Cardiac fibroblast (primary cell): ENCODE measurements around the gene TTC28.
A peak's percentile ranks its signal among the peaks of the same experiment; 100 is the strongest.

Source experiments
- DNase-seq, 2 donors: peaks; one replicate each; pipeline versions ENCODE4 v3.0.0 to v3.0.0-alpha.2; 2010; ENCODE audit warnings: low read depth in 2 of 2
- H3K4me3 ChIP-seq, 2 donors: replicated peaks in 1 of 2; 1 replicate in 1 of 2; 2 replicates in 1 of 2; pipeline ENCODE4 v1.5.1; 2011; ENCODE audit warnings: low read depth in 2 of 2, low read length in 2 of 2, mild to moderate bottlenecking in 2 of 2, moderate library complexity in 1 of 2
- TF ChIP-seq, protein P1 (sequence below): IDR thresholded peaks from one replicate; pipeline ENCODE4 v1.5.1; 2011; ENCODE audit warnings: low read depth, mild to moderate bottlenecking, low read length, inconsistent platforms

TTC28 gene

GRCh38 chr22:28245579-28246224 is 433.9 kb downstream of the TTC28 start:
- H3K4me3 ChIP-seq = no peak overlapping the region
- TF ChIP-seq, protein P1, sequence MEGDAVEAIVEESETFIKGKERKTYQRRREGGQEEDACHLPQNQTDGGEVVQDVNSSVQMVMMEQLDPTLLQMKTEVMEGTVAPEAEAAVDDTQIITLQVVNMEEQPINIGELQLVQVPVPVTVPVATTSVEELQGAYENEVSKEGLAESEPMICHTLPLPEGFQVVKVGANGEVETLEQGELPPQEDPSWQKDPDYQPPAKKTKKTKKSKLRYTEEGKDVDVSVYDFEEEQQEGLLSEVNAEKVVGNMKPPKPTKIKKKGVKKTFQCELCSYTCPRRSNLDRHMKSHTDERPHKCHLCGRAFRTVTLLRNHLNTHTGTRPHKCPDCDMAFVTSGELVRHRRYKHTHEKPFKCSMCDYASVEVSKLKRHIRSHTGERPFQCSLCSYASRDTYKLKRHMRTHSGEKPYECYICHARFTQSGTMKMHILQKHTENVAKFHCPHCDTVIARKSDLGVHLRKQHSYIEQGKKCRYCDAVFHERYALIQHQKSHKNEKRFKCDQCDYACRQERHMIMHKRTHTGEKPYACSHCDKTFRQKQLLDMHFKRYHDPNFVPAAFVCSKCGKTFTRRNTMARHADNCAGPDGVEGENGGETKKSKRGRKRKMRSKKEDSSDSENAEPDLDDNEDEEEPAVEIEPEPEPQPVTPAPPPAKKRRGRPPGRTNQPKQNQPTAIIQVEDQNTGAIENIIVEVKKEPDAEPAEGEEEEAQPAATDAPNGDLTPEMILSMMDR = no peak
- DNase-seq = no peak

DNA sequence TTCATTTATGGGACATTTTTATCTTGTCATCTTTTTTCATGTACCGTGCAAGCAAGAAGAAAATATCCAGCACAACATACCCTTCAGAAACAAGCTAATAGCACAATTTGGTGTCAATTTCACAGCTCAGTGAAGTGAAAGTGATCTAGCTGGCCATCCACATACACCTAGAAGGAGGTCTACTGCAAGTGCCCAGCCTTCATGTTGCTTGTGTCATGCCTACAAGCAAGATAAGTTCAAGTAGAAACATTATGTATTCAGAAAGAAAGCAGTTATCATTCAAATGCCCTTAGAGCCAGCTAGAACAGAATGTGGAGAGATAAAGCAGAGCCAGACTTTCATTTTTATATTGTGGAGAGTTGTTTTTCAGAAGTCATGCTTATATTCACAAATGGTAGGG is 434.9 kb downstream of the TTC28 start:
- TF ChIP-seq, protein P1 = no peak
- no peak for DNase-seq
- no peak overlapping the region for H3K4me3 ChIP-seq

DNA sequence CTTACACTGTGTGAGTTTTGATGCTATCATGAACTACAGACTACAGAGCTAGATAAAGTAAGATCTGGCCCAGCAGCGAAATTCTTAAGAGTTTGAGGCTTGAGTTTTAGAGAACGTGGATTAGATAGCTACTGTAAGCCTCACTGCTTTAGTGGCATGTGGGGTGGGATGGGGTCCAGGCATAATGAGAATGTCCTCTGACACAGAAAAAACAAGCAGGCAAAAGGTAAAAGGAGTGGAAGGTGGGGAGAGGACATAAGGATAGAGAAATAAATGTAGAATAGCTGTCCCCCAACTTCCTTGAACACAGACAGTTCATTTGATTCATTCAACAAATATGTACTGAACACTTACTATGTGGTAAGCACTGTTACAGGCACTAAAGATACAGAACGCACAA is 436.1 kb downstream of the TTC28 start:
- DNase-seq = peak; percentile 44 to 53
- no peak overlapping the region for H3K4me3 ChIP-seq
- TF ChIP-seq, protein P1 = no peak

DNA sequence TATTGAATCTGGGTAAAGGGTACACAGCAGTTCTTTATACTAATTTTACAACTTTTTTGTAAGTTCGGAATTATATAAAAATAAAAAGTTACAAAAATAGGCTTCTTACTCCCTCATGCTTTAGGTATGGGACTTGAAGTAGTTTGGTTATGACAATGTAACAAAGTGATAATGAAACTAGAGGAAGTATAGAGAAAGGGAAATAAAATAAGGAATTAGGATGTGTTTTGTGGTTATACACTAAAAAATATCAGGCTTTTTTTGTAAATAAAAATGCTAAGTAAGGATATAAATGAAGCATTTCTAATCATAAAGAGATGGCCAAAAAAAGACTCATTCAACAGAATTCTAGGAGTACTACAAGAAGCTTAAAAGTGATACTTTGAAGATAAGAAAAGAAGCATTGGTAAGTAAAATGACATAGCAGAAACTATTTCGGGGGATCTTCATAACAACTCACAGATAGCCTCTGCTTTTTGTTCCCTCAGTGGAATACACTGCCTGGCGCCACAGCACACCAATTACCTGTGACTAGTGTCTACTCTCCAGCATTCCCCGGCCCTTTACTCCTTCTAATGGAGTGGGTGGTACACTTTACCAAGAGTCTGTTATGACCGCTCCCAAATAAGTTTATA is 437.9 kb downstream of the TTC28 start:
- TF ChIP-seq, protein P1 = no peak
- H3K4me3 ChIP-seq = no peak overlapping the region
- DNase-seq = no peak

DNA sequence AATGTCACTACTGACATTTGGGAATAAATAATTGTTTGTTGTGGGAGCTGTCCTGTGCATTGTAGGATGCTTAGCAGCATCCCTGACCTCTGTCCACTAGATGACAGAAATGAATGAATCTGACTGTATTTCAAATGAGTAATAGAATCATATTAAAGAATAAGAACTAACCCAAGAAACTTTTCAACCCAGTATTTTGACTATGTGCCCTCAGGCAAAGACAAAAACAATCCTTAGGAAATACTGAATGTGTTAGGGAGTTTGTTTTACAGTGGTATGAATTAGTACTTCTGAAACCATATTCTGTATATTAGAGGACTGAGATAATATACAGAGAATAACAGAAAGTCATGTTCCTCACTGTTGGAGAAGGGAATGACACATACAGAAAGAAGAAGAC is 439.7 kb downstream of the TTC28 start:
- no peak overlapping the region for H3K4me3 ChIP-seq
- DNase-seq = no peak
- TF ChIP-seq, protein P1 = no peak

DNA sequence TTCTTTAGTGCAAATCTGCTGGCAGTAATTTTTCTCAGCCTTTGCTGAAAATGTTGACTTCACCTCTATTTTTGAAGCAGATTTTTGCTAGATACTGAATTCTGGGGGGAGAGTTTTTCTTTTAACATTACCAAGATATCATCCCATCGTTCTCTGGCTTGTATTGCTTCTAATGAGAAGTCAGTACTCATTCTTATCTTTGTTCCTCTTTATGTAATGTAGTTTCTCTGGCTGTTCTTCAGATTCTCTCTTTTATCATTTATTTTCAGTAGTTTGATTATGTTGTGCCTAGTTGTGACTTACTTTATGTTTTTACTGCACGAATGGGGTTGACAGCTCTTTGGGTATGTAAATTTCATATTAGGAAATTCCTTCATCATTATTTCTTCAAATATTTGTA is 441.9 kb downstream of the TTC28 start:
- DNase-seq = no peak
- TF ChIP-seq, protein P1 = no peak
- H3K4me3 ChIP-seq = no peak overlapping the region
